ENCODE measurements around the gene GPC3.

GPC3 gene

DNA sequence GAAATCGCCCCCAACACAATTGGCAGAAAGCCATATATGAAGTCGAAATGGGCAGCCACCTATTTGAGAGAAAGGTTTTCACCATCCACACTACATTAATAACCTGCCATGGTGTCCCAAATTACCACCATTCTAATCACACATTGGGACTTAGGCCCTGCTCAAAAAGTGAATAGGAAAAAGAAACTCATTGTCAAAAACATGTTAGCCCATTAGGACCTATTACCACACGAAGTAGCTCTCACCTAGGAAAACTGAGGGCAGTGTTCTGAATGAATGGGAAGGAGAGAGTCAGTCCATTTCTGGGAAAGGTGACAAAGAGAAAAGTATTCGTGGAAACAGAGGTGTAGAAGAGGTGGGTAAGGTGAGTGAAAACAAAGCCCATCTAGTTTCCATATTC, 60.8 kb downstream of the GPC3 start:
- TF ChIP-seq, protein P1, sequence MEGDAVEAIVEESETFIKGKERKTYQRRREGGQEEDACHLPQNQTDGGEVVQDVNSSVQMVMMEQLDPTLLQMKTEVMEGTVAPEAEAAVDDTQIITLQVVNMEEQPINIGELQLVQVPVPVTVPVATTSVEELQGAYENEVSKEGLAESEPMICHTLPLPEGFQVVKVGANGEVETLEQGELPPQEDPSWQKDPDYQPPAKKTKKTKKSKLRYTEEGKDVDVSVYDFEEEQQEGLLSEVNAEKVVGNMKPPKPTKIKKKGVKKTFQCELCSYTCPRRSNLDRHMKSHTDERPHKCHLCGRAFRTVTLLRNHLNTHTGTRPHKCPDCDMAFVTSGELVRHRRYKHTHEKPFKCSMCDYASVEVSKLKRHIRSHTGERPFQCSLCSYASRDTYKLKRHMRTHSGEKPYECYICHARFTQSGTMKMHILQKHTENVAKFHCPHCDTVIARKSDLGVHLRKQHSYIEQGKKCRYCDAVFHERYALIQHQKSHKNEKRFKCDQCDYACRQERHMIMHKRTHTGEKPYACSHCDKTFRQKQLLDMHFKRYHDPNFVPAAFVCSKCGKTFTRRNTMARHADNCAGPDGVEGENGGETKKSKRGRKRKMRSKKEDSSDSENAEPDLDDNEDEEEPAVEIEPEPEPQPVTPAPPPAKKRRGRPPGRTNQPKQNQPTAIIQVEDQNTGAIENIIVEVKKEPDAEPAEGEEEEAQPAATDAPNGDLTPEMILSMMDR (IDR thresholded peaks at IDR 0.05): no peak
- Histone ChIP-seq H3K4me3 (ENCODE audit: low read depth in 1 of 2, low read length in 1 of 2) (no peak overlapping the region), H3K27ac (no peak overlapping the region), H3K9me3 (no peaks in the 10 kb centered on the region), H3K4me1 (ENCODE audit: control insufficient read depth in 1 of 2, insufficient read depth in 1 of 2, low read depth in 1 of 2, low read length in 1 of 2) (no peaks in the 10 kb centered on the region), H3K27me3 (no peaks in the 10 kb centered on the region), H3K36me3 (no peaks in the 10 kb centered on the region)

DNA sequence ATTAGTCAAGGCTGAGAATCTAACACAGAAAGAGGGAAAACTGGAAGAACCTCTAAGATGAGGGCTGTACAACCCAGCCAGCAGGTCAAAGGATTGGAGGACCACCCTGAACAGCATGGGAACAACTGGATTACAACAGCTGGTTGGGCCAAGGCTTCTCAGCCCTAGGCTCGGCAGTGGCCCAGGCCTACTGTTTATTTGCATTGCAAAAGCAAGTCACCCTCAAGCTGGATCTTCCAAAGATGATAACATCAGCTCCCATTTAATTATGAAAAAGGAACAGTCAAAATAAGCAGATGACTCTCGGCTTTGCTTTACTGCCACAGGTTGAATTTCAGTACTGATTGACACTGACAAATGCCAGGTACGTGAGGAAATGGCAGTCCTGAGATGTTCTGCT, 61.8 kb downstream of the GPC3 start:
- no peaks in the 10 kb centered on the region for H3K4me1 ChIP-seq (ENCODE audit: control insufficient read depth in 1 of 2, insufficient read depth in 1 of 2, low read depth in 1 of 2, low read length in 1 of 2)
- no peaks in the 10 kb centered on the region for H3K36me3 ChIP-seq
- TF ChIP-seq, protein P1 (IDR thresholded peaks at IDR 0.05): no peak
- no peak overlapping the region for H3K27ac ChIP-seq
- no peaks in the 10 kb centered on the region for H3K9me3 ChIP-seq
- no peaks in the 10 kb centered on the region for H3K27me3 ChIP-seq
- no peak overlapping the region for H3K4me3 ChIP-seq (ENCODE audit: low read depth in 1 of 2, low read length in 1 of 2)

DNA sequence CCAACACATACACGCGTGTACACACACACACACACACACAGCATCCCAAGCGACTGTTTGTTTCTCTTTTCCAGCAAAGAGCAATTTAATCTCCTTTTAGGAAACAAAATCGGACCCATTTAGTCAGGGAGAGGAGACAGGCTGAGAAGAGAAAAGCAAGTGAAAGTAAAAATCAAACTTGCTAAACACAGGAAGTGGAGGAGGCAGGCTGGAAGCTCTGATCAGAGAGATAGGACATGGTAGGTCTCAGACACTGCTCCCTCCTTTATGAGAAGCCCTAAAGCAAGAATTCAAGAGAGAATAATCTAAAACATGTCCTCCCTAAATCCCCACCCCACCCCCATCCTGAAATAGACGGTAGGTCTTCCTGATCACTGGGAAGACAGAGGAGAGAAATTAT, 62.3 kb downstream of the GPC3 start:
- TF ChIP-seq, protein P1 (IDR thresholded peaks at IDR 0.05): no peak
- Histone ChIP-seq H3K27me3 (no peaks in the 10 kb centered on the region), H3K36me3 (no peaks in the 10 kb centered on the region), H3K4me3 (ENCODE audit: low read depth in 1 of 2, low read length in 1 of 2) (no peak overlapping the region), H3K27ac (no peak overlapping the region), H3K4me1 (ENCODE audit: control insufficient read depth in 1 of 2, insufficient read depth in 1 of 2, low read depth in 1 of 2, low read length in 1 of 2) (no peaks in the 10 kb centered on the region), H3K9me3 (no peaks in the 10 kb centered on the region)

DNA sequence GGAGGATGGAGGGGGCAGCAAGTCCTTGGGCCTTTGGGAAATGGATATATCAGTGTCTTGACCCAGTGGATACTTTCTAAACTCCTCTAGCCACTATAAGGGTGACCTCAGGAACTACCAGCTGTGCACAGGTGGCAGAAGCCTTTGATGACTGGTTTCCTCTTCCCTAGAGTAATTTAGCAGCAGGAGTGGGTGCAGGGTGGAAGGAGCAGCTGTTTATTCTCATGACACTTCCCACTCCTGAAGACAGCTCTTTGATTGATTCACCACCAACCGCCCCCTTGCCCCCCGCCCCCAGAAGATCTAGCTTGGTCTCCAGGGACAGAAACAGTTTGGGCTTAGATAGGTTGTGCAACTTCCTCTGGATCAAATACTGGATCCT, 63.0 kb downstream of the GPC3 start:
- no peaks in the 10 kb centered on the region for H3K4me1 ChIP-seq (ENCODE audit: control insufficient read depth in 1 of 2, insufficient read depth in 1 of 2, low read depth in 1 of 2, low read length in 1 of 2)
- H3K27me3 ChIP-seq: no peaks in the 10 kb centered on the region
- H3K4me3 ChIP-seq (ENCODE audit: low read depth in 1 of 2, low read length in 1 of 2): no peak overlapping the region
- TF ChIP-seq, protein P1 (IDR thresholded peaks at IDR 0.05): no peak
- H3K36me3 ChIP-seq: no peaks in the 10 kb centered on the region
- no peak overlapping the region for H3K27ac ChIP-seq
- no peaks in the 10 kb centered on the region for H3K9me3 ChIP-seq

DNA sequence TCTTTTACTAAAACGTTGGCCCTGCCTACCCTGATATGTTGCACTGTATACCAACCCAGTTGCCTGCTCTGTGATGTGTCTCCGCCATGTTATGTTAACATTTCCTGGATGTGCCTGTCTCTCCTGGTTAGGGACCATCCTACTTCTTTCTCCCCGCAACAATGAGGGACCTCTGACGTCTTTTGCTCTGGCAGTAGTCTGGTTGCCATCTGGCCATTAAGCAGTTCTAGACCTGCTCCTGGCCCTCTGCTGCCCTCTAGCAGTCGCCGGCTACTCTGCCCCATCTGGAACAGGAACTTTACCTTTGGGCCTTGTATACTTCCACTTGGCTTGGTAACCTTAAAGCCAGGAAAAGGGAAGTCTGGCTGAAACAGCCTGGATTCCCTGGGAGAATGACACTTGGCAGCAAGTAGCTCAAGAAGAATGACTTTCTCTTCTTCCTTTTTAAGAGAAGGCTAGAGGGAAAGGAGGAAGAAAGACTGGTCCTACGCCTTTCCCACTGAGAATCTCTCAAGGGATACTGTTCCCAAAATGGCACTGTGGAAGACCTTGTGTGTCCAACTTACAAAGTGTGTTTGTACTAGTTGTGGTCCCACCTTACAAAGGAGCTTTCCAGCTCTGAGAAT, 63.5 kb downstream of the GPC3 start:
- TF ChIP-seq, protein P1 (IDR thresholded peaks at IDR 0.05): no peak
- Histone ChIP-seq H3K9me3 (no peaks in the 10 kb centered on the region), H3K4me1 (ENCODE audit: control insufficient read depth in 1 of 2, insufficient read depth in 1 of 2, low read depth in 1 of 2, low read length in 1 of 2) (no peaks in the 10 kb centered on the region), H3K27me3 (no peaks in the 10 kb centered on the region), H3K36me3 (no peaks in the 10 kb centered on the region), H3K27ac (no peak overlapping the region), H3K4me3 (ENCODE audit: low read depth in 1 of 2, low read length in 1 of 2) (no peak overlapping the region)

DNA sequence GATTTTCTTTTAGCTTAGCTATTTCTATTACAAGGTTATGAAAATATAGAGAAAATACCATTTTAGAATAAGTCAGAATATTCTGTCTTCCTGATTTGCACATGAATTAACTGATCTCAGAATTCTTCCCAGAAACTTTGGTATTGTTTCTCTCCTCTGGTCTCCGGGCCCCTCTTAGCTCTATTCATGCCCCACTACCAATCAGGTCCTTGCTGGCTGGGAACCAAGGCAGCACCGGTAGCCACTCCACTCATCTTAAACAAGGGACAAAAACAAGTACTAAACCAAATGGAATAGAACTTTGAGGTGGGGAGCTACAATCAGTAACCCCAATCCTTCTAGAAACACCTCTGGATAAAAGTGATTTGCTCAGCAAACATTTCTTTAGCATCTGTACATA, 64.3 kb downstream of the GPC3 start:
- no peaks in the 10 kb centered on the region for H3K4me1 ChIP-seq (ENCODE audit: control insufficient read depth in 1 of 2, insufficient read depth in 1 of 2, low read depth in 1 of 2, low read length in 1 of 2)
- no peak overlapping the region for H3K27ac ChIP-seq
- H3K4me3 ChIP-seq (ENCODE audit: low read depth in 1 of 2, low read length in 1 of 2): no peak overlapping the region
- H3K27me3 ChIP-seq: no peaks in the 10 kb centered on the region
- no peaks in the 10 kb centered on the region for H3K9me3 ChIP-seq
- TF ChIP-seq, protein P1 (IDR thresholded peaks at IDR 0.05): no peak
- H3K36me3 ChIP-seq: no peaks in the 10 kb centered on the region
